NCI-H524 treated with DMSO at 0.1 percent for 48 hours (cell line): ENCODE data around the gene SLC4A1AP.

Experiments used
- DNase-seq: peaks from one replicate; lab custom pipeline; 2025; lab: John Stamatoyannopoulos, UW

SLC4A1AP gene

DNA sequence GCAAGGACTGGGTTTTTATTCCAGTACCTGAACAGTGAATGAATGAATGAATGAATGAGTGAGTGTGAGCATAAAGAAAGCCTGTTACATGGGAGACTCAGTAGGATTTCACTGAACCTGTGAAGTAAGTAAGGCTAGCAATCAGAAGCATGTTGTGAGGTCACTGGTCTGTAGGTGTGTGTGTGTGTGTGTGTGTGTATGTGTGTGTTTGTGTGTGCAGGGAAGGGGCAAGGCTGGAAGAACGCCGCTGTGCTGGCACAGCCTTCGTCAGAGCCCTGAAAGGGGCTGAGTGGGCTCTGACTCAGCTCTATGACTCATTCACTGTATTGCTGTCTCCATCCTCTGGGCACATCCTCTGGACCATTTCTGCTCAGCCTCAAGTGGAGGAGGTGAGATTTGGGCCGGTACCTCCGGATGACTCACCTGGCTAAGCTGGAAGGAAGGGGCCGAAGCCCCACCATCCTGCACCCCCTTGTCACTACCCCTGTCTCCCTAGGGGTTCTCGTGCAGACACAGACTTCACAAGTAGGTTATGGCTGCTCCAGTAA is 56.4 kb downstream of the SLC4A1AP start:
- no peak for DNase-seq

DNA sequence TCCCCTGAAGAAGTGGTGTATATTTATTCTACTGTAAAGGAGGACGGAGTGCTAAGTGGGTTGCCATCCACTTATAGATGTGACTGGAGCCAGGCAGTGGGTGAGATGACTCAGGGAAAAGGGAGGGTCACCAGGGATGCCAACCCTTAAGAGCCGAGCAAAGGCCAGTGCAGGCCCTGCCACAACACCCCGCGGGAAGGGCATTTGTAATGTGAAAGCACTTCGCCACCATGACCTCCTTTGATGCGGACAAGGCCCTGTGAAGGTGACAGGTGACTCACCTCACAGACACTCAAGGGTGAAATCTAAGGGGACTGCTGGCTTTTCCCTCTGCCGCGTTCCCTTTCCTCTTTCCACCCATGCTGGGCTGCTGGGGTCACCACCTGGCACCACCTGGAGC is 57.6 kb downstream of the SLC4A1AP start:
- no peak for DNase-seq

GRCh38 chr2:27721884-27722485 is 58.3 kb downstream of the SLC4A1AP start:
- DNase-seq, result no peak

GRCh38 chr2:27723372-27724144 is 59.9 kb downstream of the SLC4A1AP start:
- DNase-seq, result no peak

GRCh38 chr2:27724191-27724590 is 60.5 kb downstream of the SLC4A1AP start:
- DNase-seq, result no peak

GRCh38 chr2:27724905-27725701 is 61.4 kb downstream of the SLC4A1AP start:
- no peak for DNase-seq

DNA sequence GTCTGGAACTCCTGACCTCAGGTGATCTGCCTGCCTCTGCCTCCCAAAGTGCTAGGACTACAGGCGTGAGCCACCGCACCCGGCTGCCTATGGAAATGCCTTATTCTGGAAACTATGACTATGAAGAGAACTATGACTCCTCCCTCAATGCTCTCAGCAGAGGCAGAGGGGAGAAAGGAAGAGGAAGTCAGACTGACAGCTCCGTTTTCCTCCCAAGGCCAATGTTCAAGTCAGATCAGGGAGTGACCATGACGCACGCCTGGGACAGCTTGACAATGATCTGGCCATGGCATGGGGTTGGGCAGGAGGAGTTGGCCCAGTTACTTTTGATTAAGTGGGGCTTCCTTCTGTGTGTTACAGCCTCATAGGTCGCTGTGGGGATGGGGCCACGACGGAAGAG is 63.6 kb downstream of the SLC4A1AP start:
- DNase-seq, result no peak

DNA sequence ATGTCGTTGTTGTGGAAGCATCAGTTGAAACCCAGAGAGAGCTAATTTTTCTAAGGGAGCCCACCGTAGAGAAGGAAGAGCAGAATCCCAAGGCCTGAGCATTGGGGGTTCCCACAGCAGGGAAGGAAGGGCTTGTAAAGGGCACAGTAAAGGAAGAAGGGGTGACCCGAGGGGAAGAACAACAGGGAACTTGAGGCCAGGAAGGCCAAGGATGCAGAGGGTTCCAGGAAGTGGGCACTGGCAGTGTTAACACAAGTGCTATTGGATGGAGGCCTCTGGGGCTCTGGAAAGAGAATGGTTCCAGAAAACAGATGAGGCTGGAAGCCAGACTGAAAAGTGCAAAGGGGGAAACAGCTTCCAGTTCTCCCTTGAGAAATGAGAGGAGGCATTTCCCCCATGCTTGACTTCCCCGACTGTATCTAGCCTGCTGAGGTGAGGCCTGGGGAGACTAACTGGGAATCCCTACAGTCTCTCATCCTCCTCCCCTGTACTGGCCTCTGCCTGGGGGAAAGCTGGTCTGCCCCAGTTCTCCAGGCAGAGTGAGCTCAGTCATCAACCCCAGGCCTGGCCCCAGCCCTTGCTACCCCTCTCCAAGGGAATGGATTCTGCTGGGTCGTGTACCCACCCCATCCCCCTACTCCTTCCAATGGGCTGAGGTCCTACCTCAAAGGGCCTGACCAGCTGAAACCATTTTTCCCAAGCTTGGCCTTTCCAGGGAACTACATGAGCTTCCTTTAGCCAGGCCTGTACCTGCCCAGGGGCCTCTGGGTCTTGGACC is 64.6 kb downstream of the SLC4A1AP start:
- no peak for DNase-seq

- no peak for DNase-seq
Measured at GRCh38 chr2:27729198-27729597, 65.5 kb downstream of the SLC4A1AP start.

DNA sequence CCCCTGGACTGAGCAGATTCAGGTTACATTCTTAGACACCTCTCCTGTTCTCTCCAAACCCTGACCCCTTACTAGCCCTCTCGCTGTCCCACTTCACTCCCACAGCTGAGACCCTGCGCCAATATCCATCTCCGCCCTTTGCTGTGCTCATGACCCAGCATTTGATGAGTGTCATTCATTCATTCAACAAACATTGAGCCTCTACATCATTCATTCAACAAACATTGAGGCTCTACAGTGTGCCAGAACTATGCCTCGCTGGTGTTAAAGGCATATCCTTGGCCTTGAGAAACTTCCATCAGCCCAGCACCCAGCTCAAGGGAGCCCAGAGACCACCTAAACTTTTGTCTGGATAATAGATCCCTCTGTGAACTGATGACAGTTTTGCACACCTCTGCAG is 65.9 kb downstream of the SLC4A1AP start:
- DNase-seq, result no peak

DNA sequence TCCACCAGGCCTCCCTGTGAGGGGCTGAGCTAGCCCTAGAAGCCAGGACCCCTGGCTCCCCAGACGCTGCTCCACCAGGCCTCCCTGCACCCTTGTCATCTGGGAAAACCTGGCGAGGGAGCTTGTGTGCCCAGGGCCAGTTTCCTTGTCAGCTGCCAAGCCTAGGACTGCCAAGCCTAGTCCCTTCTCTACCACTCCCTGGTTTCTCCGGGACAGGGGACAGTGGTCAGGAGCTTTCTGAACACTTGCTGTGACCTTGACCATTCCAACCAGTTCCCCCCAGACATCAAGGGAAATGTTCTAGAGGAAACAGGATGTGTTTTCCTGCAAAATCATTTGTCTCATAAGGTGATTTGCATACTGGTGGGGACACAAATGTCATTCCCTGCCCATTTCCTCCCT is 66.6 kb downstream of the SLC4A1AP start:
- DNase-seq, result no peak

- DNase-seq, result no peak
Measured at GRCh38 chr2:27730980-27731691, 67.4 kb downstream of the SLC4A1AP start.

DNA sequence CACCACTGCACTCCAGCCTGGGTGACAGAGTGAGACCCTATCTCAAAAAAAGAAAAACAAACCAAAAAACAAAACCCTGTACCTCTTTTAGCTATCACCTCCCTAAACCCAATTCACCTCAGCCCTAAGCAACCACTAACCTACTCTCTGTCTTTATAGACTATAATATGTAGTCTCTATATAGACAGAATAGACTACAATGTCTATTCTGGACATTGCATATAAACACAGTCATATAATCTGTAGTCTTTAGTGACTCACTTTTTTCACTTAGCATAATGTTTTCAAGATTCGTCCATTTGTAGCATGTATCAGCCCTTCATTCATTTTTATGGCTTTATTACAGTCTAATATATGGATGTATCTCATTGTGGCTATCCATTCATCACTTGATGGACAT is 70.6 kb downstream of the SLC4A1AP start:
- no peak for DNase-seq

- DNase-seq, result no peak
Measured at GRCh38 chr2:27735263-27735904, 71.7 kb downstream of the SLC4A1AP start.

- no peak for DNase-seq
Measured at GRCh38 chr2:27736031-27736889, 72.6 kb downstream of the SLC4A1AP start.

DNA sequence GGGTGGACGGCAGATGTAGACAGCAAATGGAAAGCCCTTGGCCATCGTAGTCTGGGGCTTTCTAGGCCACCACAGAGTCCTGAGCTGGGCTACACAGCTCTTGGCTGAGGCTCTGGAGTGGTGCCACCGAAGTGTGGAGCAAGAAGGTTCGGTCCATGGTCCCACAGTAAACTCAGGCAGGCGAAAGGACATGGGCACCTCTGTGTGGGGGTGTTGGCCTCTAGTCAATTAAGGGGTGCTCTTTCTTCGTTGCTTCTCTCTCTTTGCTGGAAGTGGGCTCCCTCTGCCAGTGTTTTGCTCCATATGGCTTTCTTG is 73.2 kb downstream of the SLC4A1AP start:
- no peak for DNase-seq

- DNase-seq, result no peak
Measured at GRCh38 chr2:27737676-27738348, 74.1 kb downstream of the SLC4A1AP start.

DNA sequence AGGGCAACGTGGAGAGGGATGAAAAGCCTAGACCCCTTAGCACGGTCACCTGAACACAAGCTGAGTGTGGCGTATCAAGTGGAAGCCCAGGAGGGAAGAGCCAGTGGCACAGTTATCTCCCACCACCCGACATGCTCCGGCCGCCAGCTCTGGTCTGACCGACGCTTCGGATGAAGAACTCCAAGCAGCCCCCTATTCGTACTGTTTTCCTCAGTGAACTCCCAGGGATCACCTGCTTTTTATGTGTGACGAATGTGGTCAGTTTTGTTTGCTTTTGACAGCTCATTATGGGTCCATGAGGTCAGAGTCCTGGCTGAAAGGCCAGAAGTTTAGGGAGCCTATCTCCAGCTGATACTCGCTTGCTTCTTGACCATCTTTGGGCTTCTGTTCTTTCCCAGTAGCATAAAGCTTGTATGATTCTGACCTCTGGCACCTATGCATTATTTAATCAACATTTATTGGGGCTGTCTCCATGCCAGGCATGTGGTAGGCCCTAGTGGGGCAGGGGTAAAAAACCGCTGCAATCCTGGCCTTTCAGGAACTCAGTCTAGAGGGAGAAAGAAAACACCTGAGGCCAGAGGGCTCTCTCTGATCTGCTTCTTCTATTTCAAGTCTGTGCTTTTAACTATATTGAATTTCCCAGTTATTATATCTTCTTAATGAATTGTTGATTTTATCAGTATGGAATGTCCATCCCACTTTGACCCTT is 74.8 kb downstream of the SLC4A1AP start:
- DNase-seq, result no peak

- DNase-seq, result no peak
Measured at GRCh38 chr2:27739058-27739373, 75.3 kb downstream of the SLC4A1AP start.
